Measurements from ENCODE around the gene DDAH1. TPM values are rescaled to one million over a fixed set of nuclear protein-coding genes. Genes with fewer than 3 reads are reported as not detected.
A peak's percentile ranks its signal among the peaks of the same experiment; 100 is the strongest.

Gene DDAH1
- total RNA-seq, 1 experiment from 2014 or later, result 19.0 TPM

DNA sequence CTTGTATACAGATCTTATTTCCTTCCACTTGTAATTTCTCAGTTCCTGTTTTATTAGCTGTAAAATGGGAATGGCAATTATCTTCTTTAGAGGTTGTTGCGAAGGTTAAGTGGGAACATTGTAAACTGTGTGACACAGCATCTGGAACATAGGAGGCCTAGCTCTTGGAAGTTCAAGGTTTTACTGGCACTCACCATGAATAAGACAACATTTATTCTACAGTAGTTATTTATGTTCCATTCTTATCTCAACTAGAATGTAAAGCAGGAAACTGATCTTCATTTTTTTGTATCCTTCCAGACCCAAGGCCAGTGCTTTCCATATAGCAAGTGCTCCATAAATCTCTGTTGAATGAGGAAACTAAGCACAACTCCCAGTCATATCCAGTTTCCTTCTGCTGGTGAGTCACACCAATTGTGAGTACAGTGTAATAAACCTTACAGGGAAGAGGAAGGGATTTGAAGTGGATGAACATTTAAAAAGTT lies 189.9 kb downstream of the DDAH1 start:
- peak; percentile 66 for DNase-seq (ENCODE audit: low spot score)

DNA sequence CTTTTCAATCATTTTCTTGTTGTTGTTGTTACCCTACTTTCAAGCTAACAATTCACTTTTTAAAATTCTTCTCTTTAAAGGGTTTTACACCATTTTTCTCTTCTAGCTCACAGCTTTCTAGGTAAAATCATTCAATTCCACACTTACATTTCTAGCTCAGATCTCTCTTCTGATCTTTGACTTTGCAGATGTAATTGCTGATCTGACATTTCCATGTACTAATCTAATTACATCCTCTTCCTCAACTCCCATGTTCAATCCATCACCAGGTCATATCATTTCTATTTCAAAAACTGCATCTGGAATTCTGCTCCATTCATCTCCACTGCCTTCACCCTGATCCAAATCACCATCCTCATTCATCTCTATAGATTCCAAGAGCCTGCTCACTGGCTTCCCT lies 191.6 kb downstream of the DDAH1 start:
- no peak for DNase-seq (ENCODE audit: low spot score)

DNA sequence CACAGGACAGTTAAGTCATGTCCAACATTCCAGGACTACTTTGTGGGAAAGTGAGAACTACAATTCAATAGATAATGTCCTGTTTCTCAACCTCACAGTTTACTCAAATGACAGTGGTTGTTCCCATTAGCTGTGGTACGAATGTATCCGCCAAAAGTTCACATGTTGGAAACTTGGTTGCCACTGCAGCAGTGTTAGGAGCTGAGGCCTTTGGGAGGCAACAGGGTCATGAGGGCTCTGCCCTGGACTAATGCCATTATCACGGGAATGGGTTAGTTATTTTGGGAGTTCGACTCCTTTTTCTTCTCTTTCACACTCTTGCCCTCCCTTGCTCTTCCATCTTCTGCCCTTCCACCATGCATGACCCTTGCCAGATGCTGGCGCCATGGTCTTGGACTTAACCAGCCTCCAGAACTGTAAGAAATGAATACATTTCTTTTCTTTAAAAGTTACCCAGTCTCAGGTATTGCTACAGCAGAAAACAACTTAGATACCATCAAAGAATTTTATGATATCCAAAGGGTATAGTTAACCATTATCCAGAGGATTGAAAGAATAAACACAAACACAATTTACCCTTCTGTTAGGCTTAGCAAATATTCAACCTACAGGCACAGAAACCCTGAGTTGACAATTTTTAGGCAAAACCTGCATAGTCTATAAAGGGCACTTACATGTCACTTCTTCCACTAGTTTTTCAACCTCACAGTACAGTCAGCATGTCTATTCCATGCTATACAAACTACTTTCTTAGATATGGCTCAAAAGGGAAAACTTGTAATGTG lies 196.0 kb downstream of the DDAH1 start:
- DNase-seq (ENCODE audit: low spot score), result no peak

Other genes with a start within 250 kb of the DDAH1 start
- gene C1orf52, start 205.5 kb downstream of the DDAH1 start, total RNA-seq (2014; rRNA removed; shearing (Covaris generic)), result 13.0 and 19.7 TPM in 2 replicates
- gene BCL10, start 188.5 kb downstream of the DDAH1 start, total RNA-seq (2014; rRNA removed; shearing (Covaris generic)), result 14.5 and 15.1 TPM in 2 replicates
- 23.5 and 23.9 TPM in 2 replicates for gene CCN1, start 115.6 kb upstream of the DDAH1 start, total RNA-seq (2014; rRNA removed; shearing (Covaris generic))
- 7.3 and 7.7 TPM in 2 replicates for gene ZNHIT6, start 243.3 kb upstream of the DDAH1 start, total RNA-seq (2014; rRNA removed; shearing (Covaris generic))